ENCODE data around the gene PLPP1.

Gene PLPP1

DNA sequence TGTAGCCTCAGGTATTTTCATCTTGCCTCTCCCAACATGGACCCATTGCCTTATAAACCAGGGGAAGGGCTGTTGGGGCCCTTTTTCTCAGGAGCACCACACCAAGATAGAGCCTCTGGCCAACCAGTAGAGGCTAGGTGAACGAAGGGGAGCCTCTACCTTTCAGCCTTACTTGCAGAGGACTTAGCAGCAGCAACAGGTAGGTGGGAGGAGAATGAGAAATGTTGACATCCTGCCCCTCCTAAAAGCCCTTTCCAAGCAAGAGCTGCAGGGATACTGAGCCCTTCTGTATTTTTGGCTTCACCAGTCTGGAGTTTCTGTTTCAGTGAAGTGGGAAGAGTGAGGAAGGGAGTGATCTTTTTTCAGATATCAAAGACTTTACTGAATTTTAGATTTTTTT lies 149.5 kb downstream of the PLPP1 start:
- TF ChIP-seq EZH2phosphoT487 (IDR thresholded peaks at IDR 0.05; ENCODE audit: low read depth), result no peak
- TF ChIP-seq, protein P1, sequence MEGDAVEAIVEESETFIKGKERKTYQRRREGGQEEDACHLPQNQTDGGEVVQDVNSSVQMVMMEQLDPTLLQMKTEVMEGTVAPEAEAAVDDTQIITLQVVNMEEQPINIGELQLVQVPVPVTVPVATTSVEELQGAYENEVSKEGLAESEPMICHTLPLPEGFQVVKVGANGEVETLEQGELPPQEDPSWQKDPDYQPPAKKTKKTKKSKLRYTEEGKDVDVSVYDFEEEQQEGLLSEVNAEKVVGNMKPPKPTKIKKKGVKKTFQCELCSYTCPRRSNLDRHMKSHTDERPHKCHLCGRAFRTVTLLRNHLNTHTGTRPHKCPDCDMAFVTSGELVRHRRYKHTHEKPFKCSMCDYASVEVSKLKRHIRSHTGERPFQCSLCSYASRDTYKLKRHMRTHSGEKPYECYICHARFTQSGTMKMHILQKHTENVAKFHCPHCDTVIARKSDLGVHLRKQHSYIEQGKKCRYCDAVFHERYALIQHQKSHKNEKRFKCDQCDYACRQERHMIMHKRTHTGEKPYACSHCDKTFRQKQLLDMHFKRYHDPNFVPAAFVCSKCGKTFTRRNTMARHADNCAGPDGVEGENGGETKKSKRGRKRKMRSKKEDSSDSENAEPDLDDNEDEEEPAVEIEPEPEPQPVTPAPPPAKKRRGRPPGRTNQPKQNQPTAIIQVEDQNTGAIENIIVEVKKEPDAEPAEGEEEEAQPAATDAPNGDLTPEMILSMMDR (IDR thresholded peaks at IDR 0.05; ENCODE audit: low read depth, low read length), result no peak
- no peaks in the 10 kb centered on the region for H3K79me2 ChIP-seq (ENCODE audit: low read length)

DNA sequence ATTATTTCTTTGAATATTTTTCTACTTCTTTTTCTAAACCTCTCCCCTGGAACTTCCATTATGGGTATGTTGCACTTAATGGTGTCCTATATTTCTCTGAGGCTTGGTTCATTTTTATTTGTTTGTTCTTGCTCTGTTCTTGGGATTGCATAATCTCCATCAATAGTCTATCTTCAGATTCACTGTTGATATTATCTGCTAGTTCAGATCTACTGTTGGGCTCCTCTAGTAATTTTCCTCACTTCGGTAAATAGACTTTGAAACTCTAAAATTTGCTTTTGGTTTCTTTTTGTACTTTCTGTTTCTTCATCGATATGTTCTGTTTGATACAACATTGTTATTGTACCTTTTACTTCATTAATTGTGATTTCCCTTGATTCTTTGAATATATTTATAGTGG lies 150.7 kb downstream of the PLPP1 start:
- H3K79me2 ChIP-seq (ENCODE audit: low read length), result no peaks in the 10 kb centered on the region
- no peaks in the 10 kb centered on the region for H3K9me3 ChIP-seq (ENCODE audit: insufficient read depth, low read length)
- no peak overlapping the region for H3K9ac ChIP-seq (ENCODE audit: low read length)
- no peak overlapping the region for H3K4me2 ChIP-seq (ENCODE audit: low read length)
- no peak overlapping the region for H3K27ac ChIP-seq (ENCODE audit: low read length)
- no peaks in the 10 kb centered on the region for H4K20me1 ChIP-seq (ENCODE audit: insufficient read depth, low read length)
- H3K36me3 ChIP-seq (replicated peaks; ENCODE audit: low read depth, low read length), result peaks cover 26% of the 10 kb centered on the region
- no peaks in the 10 kb centered on the region for H3K27me3 ChIP-seq (ENCODE audit: low read depth, low read length)
- TF ChIP-seq, protein P1 (IDR thresholded peaks at IDR 0.05; ENCODE audit: low read depth, low read length), result no peak
- TF ChIP-seq EZH2phosphoT487 (IDR thresholded peaks at IDR 0.05; ENCODE audit: low read depth), result no peak
- no peak overlapping the region for H3K4me3 ChIP-seq (ENCODE audit: low read length)
- no peak overlapping the region for H2AFZ ChIP-seq (ENCODE audit: low read depth, low read length)
- H3K4me1 ChIP-seq (ENCODE audit: low read length), result no peaks in the 10 kb centered on the region

More for the DNA sequence above, 149.5 kb downstream of the PLPP1 start:
- Histone ChIP-seq H3K27me3 (ENCODE audit: low read depth, low read length) (no peaks in the 10 kb centered on the region), H3K4me3 (ENCODE audit: low read length) (no peak overlapping the region), H3K4me1 (ENCODE audit: low read length) (no peaks in the 10 kb centered on the region), H2AFZ (ENCODE audit: low read depth, low read length) (no peak overlapping the region), H3K4me2 (ENCODE audit: low read length) (no peak overlapping the region), H3K27ac (ENCODE audit: low read length) (no peak overlapping the region), H3K9me3 (ENCODE audit: insufficient read depth, low read length) (no peaks in the 10 kb centered on the region), H3K9ac (ENCODE audit: low read length) (no peak overlapping the region), H4K20me1 (ENCODE audit: insufficient read depth, low read length) (no peaks in the 10 kb centered on the region), H3K36me3 (replicated peaks; ENCODE audit: low read depth, low read length) (peaks cover 21% of the 10 kb centered on the region)

DNA sequence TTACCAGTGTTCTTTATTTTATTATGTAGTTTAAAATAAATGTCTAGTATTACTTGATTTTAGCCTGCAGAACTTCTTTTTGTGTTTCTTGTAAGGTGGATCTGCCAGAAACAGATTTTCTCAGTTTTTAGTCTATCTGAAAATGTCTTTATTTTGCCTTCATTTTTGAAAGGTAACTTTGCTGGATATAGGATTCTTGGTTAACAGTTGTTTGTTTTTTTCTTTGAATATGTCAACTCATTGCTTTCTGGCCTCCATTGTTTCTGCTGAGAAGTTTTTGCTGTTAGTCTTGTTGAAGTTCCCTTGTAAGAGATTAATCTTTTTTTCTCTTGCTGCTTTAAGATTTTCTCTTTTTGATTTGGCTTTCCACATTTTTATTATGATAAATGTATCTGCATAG lies 151.5 kb downstream of the PLPP1 start:
- Histone ChIP-seq H3K27ac (ENCODE audit: low read length) (no peak overlapping the region), H3K79me2 (ENCODE audit: low read length) (no peaks in the 10 kb centered on the region), H3K9ac (ENCODE audit: low read length) (no peak overlapping the region), H2AFZ (ENCODE audit: low read depth, low read length) (no peak overlapping the region), H3K4me1 (ENCODE audit: low read length) (no peaks in the 10 kb centered on the region), H4K20me1 (ENCODE audit: insufficient read depth, low read length) (no peaks in the 10 kb centered on the region), H3K4me3 (ENCODE audit: low read length) (no peak overlapping the region), H3K36me3 (replicated peaks; ENCODE audit: low read depth, low read length) (peaks cover 20% of the 10 kb centered on the region), H3K4me2 (ENCODE audit: low read length) (no peak overlapping the region), H3K27me3 (ENCODE audit: low read depth, low read length) (no peaks in the 10 kb centered on the region), H3K9me3 (ENCODE audit: insufficient read depth, low read length) (no peaks in the 10 kb centered on the region)
- TF ChIP-seq, protein P1 (IDR thresholded peaks at IDR 0.05; ENCODE audit: low read depth, low read length), result no peak
- TF ChIP-seq EZH2phosphoT487 (IDR thresholded peaks at IDR 0.05; ENCODE audit: low read depth), result no peak

DNA sequence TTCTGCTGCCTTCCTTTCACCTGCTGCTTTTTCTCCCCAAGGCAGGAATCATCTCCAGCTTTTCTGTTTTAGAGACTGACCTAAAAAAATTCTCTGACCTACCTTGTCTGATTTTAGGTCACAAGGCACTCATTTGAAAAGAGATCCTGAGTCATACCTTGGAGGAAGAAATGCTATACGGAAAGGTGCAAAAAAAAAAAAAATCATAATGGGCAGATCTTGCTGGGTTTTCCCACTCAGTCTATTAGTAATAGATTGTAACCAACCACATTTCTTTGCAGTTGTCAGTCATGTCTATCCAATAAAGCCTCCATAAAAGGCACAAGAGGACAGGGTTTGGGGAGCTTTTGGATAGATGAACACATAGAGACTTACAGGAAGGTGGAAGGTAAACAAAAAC lies 157.0 kb downstream of the PLPP1 start:
- TF ChIP-seq EZH2phosphoT487 (IDR thresholded peaks at IDR 0.05; ENCODE audit: low read depth), result no peak
- TF ChIP-seq, protein P1 (IDR thresholded peaks at IDR 0.05; ENCODE audit: low read depth, low read length), result no peak
- Histone ChIP-seq H3K4me3 (ENCODE audit: low read length) (no peak overlapping the region), H3K36me3 (replicated peaks; ENCODE audit: low read depth, low read length) (peaks cover 11% of the 10 kb centered on the region)

More for the DNA sequence above, 157.0 kb downstream of the PLPP1 start:
- Histone ChIP-seq H2AFZ (ENCODE audit: low read depth, low read length) (no peak overlapping the region), H3K9ac (ENCODE audit: low read length) (no peak overlapping the region), H3K4me1 (ENCODE audit: low read length) (no peaks in the 10 kb centered on the region), H4K20me1 (ENCODE audit: insufficient read depth, low read length) (no peaks in the 10 kb centered on the region), H3K79me2 (ENCODE audit: low read length) (no peaks in the 10 kb centered on the region), H3K9me3 (ENCODE audit: insufficient read depth, low read length) (no peaks in the 10 kb centered on the region), H3K4me2 (ENCODE audit: low read length) (no peak overlapping the region), H3K27me3 (ENCODE audit: low read depth, low read length) (no peaks in the 10 kb centered on the region), H3K27ac (ENCODE audit: low read length) (no peak overlapping the region)

Measured in OCI-LY3 (cell line).